Endothelial cell of umbilical vein (primary cell): ENCODE data around the gene XRCC1. TPM values are rescaled to one million over a fixed set of nuclear protein-coding genes. Genes with fewer than 3 reads are reported as not detected.

ENCODE experiments used
- BruUV-seq: library from RNA; stranded (reverse); fragments of 400-500 nt; replicated peaks from 2 replicates; lab custom pipeline; 2021; lab: Mats Ljungman, UMichigan
- CTCF ChIA-PET: fragments of 300-600, 350-600 bp; sonication (Branson Sonifier 250); formaldehyde crosslinking; loops from one replicate; lab custom pipeline; 2021; ENCODE audit warnings: antibody characterized with exemption, inconsistent platforms; lab: Charles Lee
- POLR2A ChIA-PET: fragments of 300-600, 350-600 bp; sonication (Branson Sonifier 250); formaldehyde crosslinking; loops from one replicate; lab custom pipeline; 2021; ENCODE audit warnings: antibody characterized with exemption, inconsistent platforms; lab: Charles Lee
- DNase-seq: peaks from one replicate; pipeline ENCODE4 v3.0.0-alpha.2; 2011; ENCODE audit warnings: low read depth, low spot score
- FAIRE-seq: peaks from 2 replicates; lab custom pipeline; 2011; peaks lifted over from hg19 to GRCh38; lab: Jason Lieb, UNC
- H2AFZ ChIP-seq: 2 replicates; pipeline ENCODE4 v1.6.0; 2012; ENCODE audit warnings: low read depth, low read length, control low read depth, inconsistent platforms
- H3K27ac ChIP-seq: 2 replicates; pipeline ENCODE4 v1.5.1; 2011; ENCODE audit warnings: low read depth, mild to moderate bottlenecking, control low read depth, low read length, moderate library complexity; ENCODE audit not compliant: insufficient read depth
- H3K27me3 ChIP-seq, 2 experiments: 2 replicates each; pipeline versions ENCODE4 v1.6.0 to v1.6.1; 2011; ENCODE audit warnings: low read length in 2 of 2, mixed read lengths in 1 of 2; ENCODE audit not compliant: control insufficient read depth in 2 of 2, insufficient read depth in 2 of 2
- H3K36me3 ChIP-seq, 2 experiments: 2 replicates in 1 of 2; 3 replicates in 1 of 2; pipeline ENCODE4 v1.5.1; 2011; ENCODE audit warnings: low read length in 2 of 2, mild to moderate bottlenecking in 1 of 2, moderate library complexity in 1 of 2; ENCODE audit not compliant: control insufficient read depth in 2 of 2, insufficient read depth in 2 of 2; ENCODE audit errors: extremely low read depth in 1 of 2
- H3K4me1 ChIP-seq: 3 replicates; pipeline ENCODE4 v1.5.1; 2011; ENCODE audit warnings: mild to moderate bottlenecking, low read length; ENCODE audit not compliant: control insufficient read depth, insufficient read depth; ENCODE audit errors: extremely low read depth
- H3K4me2 ChIP-seq: 2 replicates; pipeline ENCODE4 v1.6.1; 2011; ENCODE audit warnings: low read length, control low read depth, mixed read lengths; ENCODE audit not compliant: insufficient read depth
- H3K4me3 ChIP-seq, 3 experiments: fragments of 200-600 bp in 1 of 3; sonication (generic), shearing (Covaris generic) in 1 of 3; replicated peaks in 1 of 3; 2 replicates each; pipeline ENCODE4 v1.5.1; 2011 to 2016; ENCODE audit warnings: control low read depth in 3 of 3, low read length in 3 of 3, mild to moderate bottlenecking in 2 of 3, inconsistent platforms in 1 of 3, low read depth in 1 of 3, moderate library complexity in 1 of 3; ENCODE audit not compliant: insufficient read depth in 1 of 3
- H3K79me2 ChIP-seq: 2 replicates; pipeline ENCODE4 v1.6.0; 2012; ENCODE audit warnings: low read length, inconsistent platforms; ENCODE audit not compliant: control insufficient read depth, insufficient read depth
- H3K9ac ChIP-seq: replicated peaks from 2 replicates; pipeline ENCODE3; 2011; ENCODE audit warnings: low read length, control low read depth; ENCODE audit not compliant: insufficient read depth; ENCODE audit errors: extremely low read depth
- H3K9me1 ChIP-seq: replicated peaks from 3 replicates; pipeline ENCODE4 v1.6.0; 2011; ENCODE audit warnings: mild to moderate bottlenecking, low read length; ENCODE audit not compliant: control insufficient read depth, insufficient read depth; ENCODE audit errors: extremely low read depth
- H3K9me3 ChIP-seq: replicated peaks from 2 replicates; pipeline ENCODE4 v1.5.1; 2012; ENCODE audit warnings: low read length, inconsistent platforms; ENCODE audit not compliant: control insufficient read depth, insufficient read depth
- H4K20me1 ChIP-seq: replicated peaks from 2 replicates; pipeline ENCODE3; 2011; ENCODE audit warnings: mild to moderate bottlenecking, low read length; ENCODE audit not compliant: control insufficient read depth, insufficient read depth; ENCODE audit errors: extremely low read depth
- CTCF ChIP-seq, 2 donors: IDR thresholded peaks; 1 replicate in 1 of 2; 2 replicates in 1 of 2; pipeline ENCODE4 v1.5.1; 2011; ENCODE audit warnings: low read length in 2 of 2, mild to moderate bottlenecking in 2 of 2, moderate library complexity in 2 of 2, control low read depth in 1 of 2, inconsistent platforms in 1 of 2, low read depth in 1 of 2; ENCODE audit not compliant: insufficient read depth in 1 of 2; ENCODE audit errors: extremely low read depth in 1 of 2
- EZH2 ChIP-seq: IDR thresholded peaks from 2 replicates; pipeline ENCODE4 v1.6.1; 2012; ENCODE audit warnings: borderline replicate concordance, low read depth, mild to moderate bottlenecking, moderate library complexity, low read length, inconsistent platforms; ENCODE audit not compliant: severe bottlenecking
- FOS ChIP-seq: IDR thresholded peaks from 2 replicates; pipeline ENCODE4 v1.6.1; 2011; ENCODE audit warnings: mild to moderate bottlenecking, low read length, moderate library complexity, borderline replicate concordance; ENCODE audit not compliant: insufficient read depth
- GATA2 ChIP-seq: IDR thresholded peaks from 2 replicates; pipeline ENCODE4 v1.7.0; 2011; ENCODE audit warnings: low read depth, mild to moderate bottlenecking, moderate library complexity, mixed read lengths, low read length; ENCODE audit not compliant: insufficient read length, insufficient read depth
- JUN ChIP-seq: IDR thresholded peaks from 2 replicates; pipeline ENCODE4 v1.6.1; 2011; ENCODE audit warnings: borderline replicate concordance, low read depth; ENCODE audit not compliant: insufficient read length, insufficient read depth
- MAX ChIP-seq: IDR thresholded peaks from 2 replicates; pipeline ENCODE4 v1.6.1; 2011; ENCODE audit not compliant: insufficient read depth, insufficient read length
- MYC ChIP-seq: IDR thresholded peaks from one replicate; pipeline ENCODE4 v1.6.1; 2011; ENCODE audit warnings: mild to moderate bottlenecking, low read depth, low read length
- POLR2A ChIP-seq: IDR thresholded peaks from 2 replicates; pipeline ENCODE4 v1.6.1; 2012; ENCODE audit warnings: low read depth, mild to moderate bottlenecking, control low read depth, low read length
- POLR2AphosphoS5 ChIP-seq: IDR thresholded peaks from 2 replicates; pipeline ENCODE4 v1.6.1; 2012; ENCODE audit warnings: low read depth, mild to moderate bottlenecking, control low read depth, low read length, moderate library complexity; ENCODE audit not compliant: insufficient read depth
- dilution Hi-C: fragments of 300-500 bp; cut with MboI; formaldehyde crosslinking; loops from one replicate; pipeline ENCODE4 v1.15.0; 2019; ENCODE audit warnings: low sequenced_read_pairs; ENCODE audit not compliant: extremely low pct_ligation_motif_present
- intact Hi-C: fragments of 100-400 bp; cut with micrococcal nuclease; formaldehyde crosslinking; loops from one replicate; pipeline ENCODE4 v1.10.0; 2022
- polyA plus RNA-seq, 4 experiments: library from polyadenylated mRNA; depleted of rRNA in 3 of 4; stranded (reverse) in 3 of 4; unstranded in 1 of 4; fragments of >200 nt; gene quantifications; 2 replicates each; pipeline versions ENCODE4 v1.2.1 to v1.2.3, GENCODE V29; 2011 to 2012; ENCODE audit warnings: missing spikeins in 1 of 4
- total RNA-seq: library from RNA; stranded (reverse); gene quantifications from 2 replicates; pipeline ENCODE4 v1.2.3, GENCODE V29; 2021

XRCC1 gene
- total and polyA plus RNA-seq, 2 donors (not counting 3 experiments of a cell fraction or from before 2014, with no cell fraction given), result 29.5 to 39.3 TPM

GRCh38 chr19:43620061-43621001 lies 45.0 kb upstream of the XRCC1 start:
- peak overlapping the region; percentile 95 for H3K9ac ChIP-seq
- no peaks in the 10 kb centered on the region for H3K27me3 ChIP-seq
- FAIRE-seq, result no peak
- CTCF ChIA-PET, result no interaction called here
- H3K4me2 ChIP-seq, result peak overlapping the region; percentile 87
- H3K4me3 ChIP-seq, result peak overlapping the region in 2 of 3 experiments; percentile 47 to 75
- H3K36me3 ChIP-seq, result no peaks in the 10 kb centered on the region
- peak overlapping the region; percentile 88 for H3K27ac ChIP-seq
- no peaks in the 10 kb centered on the region for H3K9me1 ChIP-seq
- TF ChIP-seq POLR2AphosphoS5 (no peak), JUN (no peak), GATA2 (no peak), FOS (no peak), MAX (no peak), CTCF (IDR thresholded peaks at IDR 0.05; ENCODE audit: extremely low read depth in 1 of 2, insufficient read depth in 1 of 2, low read depth in 1 of 2, low read length in 2 of 2) (no peak), MYC (no peak), POLR2A (no peak), EZH2 (no peak)
- POLR2A ChIA-PET, result no interaction called here
- dilution Hi-C loops, result no loop called here
- intact Hi-C loops, result no loop called here
- H2AFZ ChIP-seq, result peak overlapping the region; percentile 89
- no peaks in the 10 kb centered on the region for H3K9me3 ChIP-seq
- no peak for DNase-seq
- peaks cover 12% of the 10 kb centered on the region for H3K4me1 ChIP-seq
- TSS peak; percentile 57 for BruUV-seq
- no peaks in the 10 kb centered on the region for H4K20me1 ChIP-seq
- peaks cover 21% of the 10 kb centered on the region for H3K79me2 ChIP-seq
